GM10266 (cell line): Measurements from ENCODE around the gene LHX4.

ENCODE experiments used
- DNase-seq: peaks from one replicate; pipeline ENCODE4 v3.0.0; 2012; ENCODE audit errors: extremely low spot score
- CTCF ChIP-seq: IDR thresholded peaks from 2 replicates; pipeline ENCODE4 v1.5.1; 2012; ENCODE audit warnings: mild to moderate bottlenecking, low read depth; ENCODE audit not compliant: control insufficient read depth, insufficient read depth; ENCODE audit errors: missing control alignments

Gene LHX4

GRCh38 chr1:180229483-180230415 is at the start of gene LHX4:
Gene LHX4, plus strand, starts transcription at chr1:180230264. Its CDS starts 266 bp downstream, at chr1:180230530.
- no peak for TF ChIP-seq CTCF
- DNase-seq: peak; percentile 91

- DNase-seq: no peak
- no peak for TF ChIP-seq CTCF
Observed at GRCh38 chr1:180181048-180181447, 49.0 kb upstream of the LHX4 start.

GRCh38 chr1:180181996-180182642 is 47.9 kb upstream of the LHX4 start:
- DNase-seq: no peak
- no peak for TF ChIP-seq CTCF

GRCh38 chr1:180182643-180183311 is 47.3 kb upstream of the LHX4 start:
- TF ChIP-seq CTCF: no peak
- DNase-seq: no peak

DNA sequence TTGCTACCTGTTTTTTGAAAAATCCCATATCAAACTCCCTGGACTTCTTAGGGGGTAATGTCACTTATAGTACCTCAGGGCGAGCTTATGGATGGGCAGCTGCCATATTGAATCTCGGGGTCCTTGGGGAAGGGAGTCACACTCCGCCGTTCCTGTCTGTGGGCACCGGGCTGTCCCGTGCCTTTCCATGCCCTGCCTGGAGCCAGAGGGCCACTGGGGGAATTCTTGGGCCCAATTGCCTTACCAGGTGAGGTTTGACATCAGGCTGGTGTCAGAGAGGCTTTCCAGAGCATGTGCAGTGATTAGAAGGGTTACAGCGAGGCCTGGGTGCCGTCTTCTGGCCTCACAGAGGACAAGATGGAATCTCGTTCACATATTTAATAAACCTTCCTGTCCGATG is 46.6 kb upstream of the LHX4 start:
- no peak for DNase-seq
- TF ChIP-seq CTCF: no peak

DNA sequence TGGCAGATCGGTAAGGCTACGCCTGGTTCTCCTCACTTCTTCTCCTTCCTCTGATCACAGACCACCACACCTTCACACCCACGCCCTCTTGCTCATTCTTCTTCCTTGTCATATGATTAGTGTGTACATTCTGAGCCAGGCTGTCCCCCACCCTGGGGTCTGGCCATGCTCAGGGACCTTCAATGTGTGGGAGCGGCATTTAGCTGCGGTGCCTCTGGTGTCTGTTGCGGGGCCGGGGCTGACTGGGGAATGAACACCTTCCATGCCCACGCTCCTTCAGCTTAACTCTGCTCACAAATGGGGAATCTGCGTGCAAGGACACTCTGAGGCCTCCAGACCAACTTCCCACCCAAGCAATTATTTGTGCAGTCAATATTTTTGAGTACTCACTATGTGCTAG is 46.0 kb upstream of the LHX4 start:
- no peak for DNase-seq

More for the DNA sequence above, 46.0 kb upstream of the LHX4 start:
- TF ChIP-seq CTCF: no peak
